Measurements from ENCODE around the gene MGA. TPM values are rescaled to one million over a fixed set of nuclear protein-coding genes. Genes with fewer than 3 reads are reported as not detected.

The MGA gene
- total and polyA plus RNA-seq, 2 experiments from 2014 or later: 23.2 to 48.8 TPM

DNA sequence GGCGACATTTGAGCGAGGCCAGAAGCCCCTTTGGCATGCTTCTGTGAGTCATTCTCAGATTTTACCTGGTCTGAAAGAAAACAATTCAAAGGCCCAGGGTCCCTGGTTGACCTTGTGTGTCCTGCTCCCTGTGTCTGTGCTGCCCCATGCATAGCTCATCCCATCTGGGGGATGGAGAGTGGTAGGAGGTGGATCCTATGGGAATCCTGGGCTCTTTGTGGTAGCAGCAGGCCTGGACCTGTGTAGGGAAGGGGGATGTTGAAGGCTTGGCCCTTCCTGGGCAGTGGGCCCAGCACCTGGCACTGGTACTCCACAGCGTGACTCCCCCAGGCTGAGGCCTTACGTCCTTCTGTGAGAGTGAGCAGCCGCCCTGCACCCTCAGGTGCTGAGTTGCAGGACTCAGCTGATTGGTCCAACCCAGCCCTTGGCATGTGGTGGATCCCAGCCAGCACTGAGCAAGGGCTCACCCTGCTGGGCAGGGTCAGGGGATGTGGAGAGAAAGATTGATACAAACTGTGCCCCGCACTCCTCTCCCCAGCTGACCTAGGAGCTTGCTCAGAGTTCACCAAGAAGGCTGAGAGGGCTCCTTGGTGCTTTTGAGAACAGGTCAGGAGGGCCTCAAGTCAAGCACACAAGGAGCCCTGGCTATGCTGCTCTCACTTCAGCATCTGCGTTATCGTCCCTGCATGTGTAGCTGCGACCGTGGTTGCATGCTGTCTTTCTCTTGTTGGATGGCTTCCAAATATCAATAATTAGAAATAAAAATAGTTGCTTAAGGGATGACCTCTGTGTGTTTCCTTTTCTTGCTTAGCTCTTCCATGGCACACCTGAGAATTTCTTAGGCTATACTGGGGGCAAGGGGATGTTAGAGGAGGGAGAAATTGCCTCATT lies 146.3 kb downstream of the MGA start:
- H3K36me3 ChIP-seq: peaks cover 4% of the 10 kb centered on the region
- DNase-seq (ENCODE audit: low read depth in 1 of 2, low spot score in 1 of 2): peak in 1 of 2 donors; percentile 78
- H3K27me3 ChIP-seq: no peaks in the 10 kb centered on the region
- no peak overlapping the region for H3K4me3 ChIP-seq
- H3K9me3 ChIP-seq (ENCODE audit: low read depth): no peaks in the 10 kb centered on the region
- peaks cover 27% of the 10 kb centered on the region for H3K4me1 ChIP-seq (ENCODE audit: low read depth)
- no peak for TF ChIP-seq CTCF (IDR thresholded peaks at IDR 0.05; ENCODE audit: low read depth, low read length)
- H3K27ac ChIP-seq: peak overlapping the region; percentile 57

DNA sequence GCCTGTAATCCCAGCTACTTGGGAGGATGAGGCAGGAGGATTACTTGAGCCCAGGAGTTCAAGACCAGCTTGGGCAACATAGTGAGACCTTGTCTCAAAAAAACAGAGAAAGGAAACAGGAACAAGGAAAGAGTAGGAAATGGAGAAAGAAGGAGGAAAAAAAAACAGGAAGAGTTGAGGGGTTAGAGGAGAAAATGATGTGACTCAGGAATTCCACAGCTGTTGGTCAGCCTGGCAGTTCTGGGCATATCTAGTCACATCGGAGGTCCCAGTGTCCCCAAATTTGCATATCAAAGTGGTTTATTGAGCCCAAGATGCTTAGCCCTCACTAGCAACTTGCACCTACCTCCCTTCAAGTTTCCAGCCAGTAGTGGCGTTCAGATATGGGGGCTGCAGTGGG lies 148.9 kb downstream of the MGA start:
- Histone ChIP-seq H3K36me3 (peaks cover 3% of the 10 kb centered on the region), H3K4me3 (no peak overlapping the region), H3K9me3 (ENCODE audit: low read depth) (no peaks in the 10 kb centered on the region), H3K27me3 (no peaks in the 10 kb centered on the region), H3K4me1 (ENCODE audit: low read depth) (peaks cover 27% of the 10 kb centered on the region), H3K27ac (no peak overlapping the region)
- DNase-seq (ENCODE audit: low read depth in 1 of 2, low spot score in 1 of 2): no peak
- TF ChIP-seq CTCF (IDR thresholded peaks at IDR 0.05; ENCODE audit: low read depth, low read length): no peak

GRCh38 chr15:41809526-41810220 lies 149.5 kb downstream of the MGA start:
- no peak for DNase-seq (ENCODE audit: low read depth in 1 of 2, low spot score in 1 of 2)
- H3K4me1 ChIP-seq (ENCODE audit: low read depth): peaks cover 23% of the 10 kb centered on the region
- no peak overlapping the region for H3K4me3 ChIP-seq
- no peak overlapping the region for H3K27ac ChIP-seq
- H3K9me3 ChIP-seq (ENCODE audit: low read depth): no peaks in the 10 kb centered on the region
- no peak for TF ChIP-seq CTCF (IDR thresholded peaks at IDR 0.05; ENCODE audit: low read depth, low read length)
- no peaks in the 10 kb centered on the region for H3K27me3 ChIP-seq
- peaks cover 3% of the 10 kb centered on the region for H3K36me3 ChIP-seq

DNA sequence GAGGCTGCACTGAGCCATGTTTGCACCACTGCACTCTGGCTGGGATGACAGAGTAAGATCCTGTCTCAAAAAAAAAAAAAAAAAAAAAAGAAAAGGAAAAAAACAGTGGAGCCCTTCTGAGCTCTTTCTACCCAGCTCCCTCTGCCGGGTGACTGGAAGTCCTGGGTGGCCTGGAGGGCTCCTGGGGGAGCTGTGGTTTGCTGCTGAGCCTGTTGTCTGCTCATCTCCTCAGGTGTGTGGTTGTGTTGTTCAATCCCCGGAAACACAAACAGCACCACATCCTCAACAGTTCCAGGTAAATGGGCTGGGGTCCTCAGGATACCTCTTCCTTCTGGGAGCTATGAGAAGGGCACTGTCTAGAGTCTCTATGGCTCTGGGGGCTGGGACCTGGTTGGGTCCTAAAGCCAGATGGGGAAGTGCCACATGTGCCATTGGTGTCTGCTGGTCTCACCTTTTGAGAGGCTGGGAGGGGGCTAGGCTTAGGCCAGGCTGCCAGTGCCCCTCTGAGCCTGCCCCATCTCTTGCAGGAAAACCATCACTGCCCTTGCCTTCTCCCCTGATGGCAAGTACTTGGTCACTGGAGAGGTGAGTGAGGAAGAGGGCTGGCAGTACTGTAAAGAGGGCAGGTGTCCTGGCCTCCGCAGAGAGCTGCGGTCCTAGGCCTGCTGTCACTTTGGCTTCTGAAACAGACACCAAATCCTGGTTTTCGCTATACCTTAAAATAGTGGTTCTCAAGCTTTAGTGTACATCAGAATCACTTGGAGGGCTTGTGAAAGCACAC lies 150.6 kb downstream of the MGA start:
- TF ChIP-seq CTCF (IDR thresholded peaks at IDR 0.05; ENCODE audit: low read depth, low read length): no peak
- Histone ChIP-seq H3K27ac (peak overlapping the region; percentile 51), H3K4me3 (no peak overlapping the region), H3K4me1 (ENCODE audit: low read depth) (peaks cover 15% of the 10 kb centered on the region), H3K36me3 (peaks cover 13% of the 10 kb centered on the region), H3K9me3 (ENCODE audit: low read depth) (no peaks in the 10 kb centered on the region), H3K27me3 (no peaks in the 10 kb centered on the region)
- no peak for DNase-seq (ENCODE audit: low read depth in 1 of 2, low spot score in 1 of 2)

DNA sequence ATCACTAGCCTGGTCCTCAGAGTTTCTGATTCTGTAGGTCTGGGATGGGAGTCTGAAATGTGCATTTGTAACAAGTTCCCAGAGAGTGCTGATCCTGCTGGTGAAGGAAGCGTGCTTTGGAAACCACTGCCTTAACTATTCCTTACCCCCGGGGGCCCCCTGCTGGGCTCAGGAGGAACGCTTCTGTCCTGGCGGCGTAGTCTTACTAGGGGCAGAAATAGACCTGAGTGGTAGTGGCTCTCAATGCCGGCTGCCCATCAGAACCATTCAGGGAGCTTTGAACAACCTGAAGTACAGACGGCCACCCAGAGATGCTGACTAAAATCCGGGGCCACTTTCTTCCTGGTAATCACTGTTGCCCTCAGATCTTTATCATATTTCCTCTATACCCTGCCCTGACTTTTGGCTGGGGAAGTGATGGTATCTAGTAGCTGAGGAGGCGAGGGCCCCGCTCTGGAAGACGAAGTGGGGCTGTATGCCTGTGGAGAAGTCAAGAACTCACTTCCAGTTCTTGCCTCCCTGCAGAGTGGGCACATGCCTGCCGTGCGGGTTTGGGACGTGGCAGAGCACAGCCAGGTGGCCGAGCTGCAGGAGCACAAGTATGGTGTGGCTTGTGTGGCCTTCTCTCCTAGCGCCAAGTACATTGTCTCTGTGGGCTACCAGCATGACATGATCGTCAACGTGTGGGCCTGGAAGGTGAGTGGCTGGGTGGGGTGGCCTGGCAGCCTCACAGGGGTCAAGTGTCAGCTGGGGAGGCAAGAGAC lies 151.4 kb downstream of the MGA start:
- Histone ChIP-seq H3K9me3 (ENCODE audit: low read depth) (no peaks in the 10 kb centered on the region), H3K4me3 (no peak overlapping the region), H3K27me3 (no peaks in the 10 kb centered on the region), H3K36me3 (peaks cover 18% of the 10 kb centered on the region), H3K4me1 (ENCODE audit: low read depth) (peaks cover 8% of the 10 kb centered on the region), H3K27ac (peak overlapping the region; percentile 51)
- peak; percentile 91 for DNase-seq (ENCODE audit: low read depth in 1 of 2, low spot score in 1 of 2)
- TF ChIP-seq CTCF (IDR thresholded peaks at IDR 0.05; ENCODE audit: low read depth, low read length): peak; percentile 91

Measured in cardiac muscle cell (in vitro differentiated cells and primary cell).